A172 (cell line): Measurements from ENCODE around the gene CEACAM6. TPM values are rescaled to one million over a fixed set of nuclear protein-coding genes. Genes with fewer than 3 reads are reported as not detected.
"Not testable (repeated sequence)": the region's sequence is repeated elsewhere in the genome, so short reads cannot be mapped to it uniquely, and the experiment has no call there.

ENCODE experiments used
- DNase-seq: peaks from one replicate; pipeline ENCODE4 v3.0.0-alpha.2; 2015; ENCODE audit warnings: low spot score
- total RNA-seq: library from RNA; depleted of rRNA; stranded (reverse); fragments of >200 nt; shearing (Covaris generic); gene quantifications from 2 replicates; pipeline ENCODE4 v1.2.3, GENCODE V29; 2014; rRNA removed

The CEACAM6 gene
- total RNA-seq, result not detected in 2 replicates

DNA sequence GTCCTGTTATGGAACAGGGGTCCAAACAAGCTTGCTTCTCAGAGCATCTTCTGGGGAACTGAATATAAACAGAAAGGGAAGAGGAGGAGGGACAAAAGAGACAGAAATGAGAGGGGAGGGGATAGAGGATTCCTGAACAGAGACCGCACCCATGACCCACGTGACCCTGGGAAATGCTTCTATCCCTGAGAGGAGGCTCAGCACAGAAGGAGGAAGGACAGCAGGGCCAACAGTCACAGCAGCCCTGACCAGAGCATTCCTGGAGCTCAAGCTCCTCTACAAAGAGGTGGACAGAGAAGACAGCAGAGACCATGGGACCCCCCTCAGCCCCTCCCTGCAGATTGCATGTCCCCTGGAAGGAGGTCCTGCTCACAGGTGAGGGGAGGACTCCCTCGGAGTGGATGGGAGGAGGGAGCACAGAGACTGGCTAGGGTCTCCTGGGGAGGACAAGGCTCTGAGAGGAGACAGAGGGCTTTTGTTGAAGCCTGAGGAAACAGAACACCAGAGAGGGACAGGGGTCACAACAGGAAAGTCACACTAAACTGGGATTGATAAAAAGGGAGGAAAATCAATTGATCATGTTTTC is at the start of gene CEACAM6:
Gene CEACAM6 (plus strand): TSS at position 203 of the 586 bp plus-strand sequence. CDS start 109 bp downstream, at position 312.
- no peak for DNase-seq

DNA sequence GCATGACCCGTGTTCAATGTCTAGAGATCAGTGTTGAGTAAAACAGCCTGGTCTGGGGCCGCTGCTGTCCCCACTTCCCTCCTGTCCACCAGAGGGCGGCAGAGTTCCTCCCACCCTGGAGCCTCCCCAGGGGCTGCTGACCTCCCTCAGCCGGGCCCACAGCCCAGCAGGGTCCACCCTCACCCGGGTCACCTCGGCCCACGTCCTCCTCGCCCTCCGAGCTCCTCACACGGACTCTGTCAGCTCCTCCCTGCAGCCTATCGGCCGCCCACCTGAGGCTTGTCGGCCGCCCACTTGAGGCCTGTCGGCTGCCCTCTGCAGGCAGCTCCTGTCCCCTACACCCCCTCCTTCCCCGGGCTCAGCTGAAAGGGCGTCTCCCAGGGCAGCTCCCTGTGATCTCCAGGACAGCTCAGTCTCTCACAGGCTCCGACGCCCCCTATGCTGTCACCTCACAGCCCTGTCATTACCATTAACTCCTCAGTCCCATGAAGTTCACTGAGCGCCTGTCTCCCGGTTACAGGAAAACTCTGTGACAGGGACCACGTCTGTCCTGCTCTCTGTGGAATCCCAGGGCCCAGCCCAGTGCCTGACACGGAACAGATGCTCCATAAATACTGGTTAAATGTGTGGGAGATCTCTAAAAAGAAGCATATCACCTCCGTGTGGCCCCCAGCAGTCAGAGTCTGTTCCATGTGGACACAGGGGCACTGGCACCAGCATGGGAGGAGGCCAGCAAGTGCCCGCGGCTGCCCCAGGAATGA is 48.4 kb upstream of the CEACAM6 start:
- peak; percentile 60 for DNase-seq

DNA sequence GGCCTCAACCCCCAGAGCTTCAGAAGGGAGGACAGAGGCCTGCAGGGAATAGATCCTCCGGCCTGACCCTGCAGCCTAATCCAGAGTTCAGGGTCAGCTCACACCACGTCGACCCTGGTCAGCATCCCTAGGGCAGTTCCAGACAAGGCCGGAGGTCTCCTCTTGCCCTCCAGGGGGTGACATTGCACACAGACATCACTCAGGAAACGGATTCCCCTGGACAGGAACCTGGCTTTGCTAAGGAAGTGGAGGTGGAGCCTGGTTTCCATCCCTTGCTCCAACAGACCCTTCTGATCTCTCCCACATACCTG is 47.9 kb upstream of the CEACAM6 start:
- DNase-seq, result no peak

DNA sequence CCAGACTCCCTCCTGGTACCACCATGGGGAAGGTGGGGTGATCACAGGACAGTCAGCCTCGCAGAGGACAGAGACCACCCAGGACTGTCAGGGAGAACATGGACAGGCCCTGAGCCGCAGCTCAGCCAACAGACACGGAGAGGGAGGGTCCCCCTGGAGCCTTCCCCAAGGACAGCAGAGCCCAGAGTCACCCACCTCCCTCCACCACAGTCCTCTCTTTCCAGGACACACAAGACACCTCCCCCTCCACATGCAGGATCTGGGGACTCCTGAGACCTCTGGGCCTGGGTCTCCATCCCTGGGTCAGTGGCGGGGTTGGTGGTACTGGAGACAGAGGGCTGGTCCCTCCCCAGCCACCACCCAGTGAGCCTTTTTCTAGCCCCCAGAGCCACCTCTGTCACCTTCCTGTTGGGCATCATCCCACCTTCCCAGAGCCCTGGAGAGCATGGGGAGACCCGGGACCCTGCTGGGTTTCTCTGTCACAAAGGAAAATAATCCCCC is 47.4 kb upstream of the CEACAM6 start:
- DNase-seq, result no peak

DNA sequence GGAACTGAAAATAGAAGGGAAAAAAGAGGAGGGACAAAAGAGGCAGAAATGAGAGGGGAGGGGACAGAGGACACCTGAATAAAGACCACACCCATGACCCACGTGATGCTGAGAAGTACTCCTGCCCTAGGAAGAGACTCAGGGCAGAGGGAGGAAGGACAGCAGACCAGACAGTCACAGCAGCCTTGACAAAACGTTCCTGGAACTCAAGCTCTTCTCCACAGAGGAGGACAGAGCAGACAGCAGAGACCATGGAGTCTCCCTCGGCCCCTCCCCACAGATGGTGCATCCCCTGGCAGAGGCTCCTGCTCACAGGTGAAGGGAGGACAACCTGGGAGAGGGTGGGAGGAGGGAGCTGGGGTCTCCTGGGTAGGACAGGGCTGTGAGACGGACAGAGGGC is 46.8 kb upstream of the CEACAM6 start, which contains the start of gene CEACAM5:
Gene CEACAM5 (plus strand): TSS at position 146 of the 400 bp plus-strand sequence. CDS start 106 bp downstream, at position 252.
- DNase-seq, result no peak

DNA sequence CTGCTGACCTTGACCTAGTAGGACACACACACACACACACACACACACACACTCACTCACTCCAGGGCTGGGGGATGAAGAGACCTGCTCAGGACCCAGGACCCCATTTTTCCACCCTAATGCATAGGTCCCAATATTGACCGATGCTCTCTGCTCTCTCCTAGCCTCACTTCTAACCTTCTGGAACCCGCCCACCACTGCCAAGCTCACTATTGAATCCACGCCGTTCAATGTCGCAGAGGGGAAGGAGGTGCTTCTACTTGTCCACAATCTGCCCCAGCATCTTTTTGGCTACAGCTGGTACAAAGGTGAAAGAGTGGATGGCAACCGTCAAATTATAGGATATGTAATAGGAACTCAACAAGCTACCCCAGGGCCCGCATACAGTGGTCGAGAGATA is 45.8 kb upstream of the CEACAM6 start:
- not testable (repeated sequence) for DNase-seq

DNA sequence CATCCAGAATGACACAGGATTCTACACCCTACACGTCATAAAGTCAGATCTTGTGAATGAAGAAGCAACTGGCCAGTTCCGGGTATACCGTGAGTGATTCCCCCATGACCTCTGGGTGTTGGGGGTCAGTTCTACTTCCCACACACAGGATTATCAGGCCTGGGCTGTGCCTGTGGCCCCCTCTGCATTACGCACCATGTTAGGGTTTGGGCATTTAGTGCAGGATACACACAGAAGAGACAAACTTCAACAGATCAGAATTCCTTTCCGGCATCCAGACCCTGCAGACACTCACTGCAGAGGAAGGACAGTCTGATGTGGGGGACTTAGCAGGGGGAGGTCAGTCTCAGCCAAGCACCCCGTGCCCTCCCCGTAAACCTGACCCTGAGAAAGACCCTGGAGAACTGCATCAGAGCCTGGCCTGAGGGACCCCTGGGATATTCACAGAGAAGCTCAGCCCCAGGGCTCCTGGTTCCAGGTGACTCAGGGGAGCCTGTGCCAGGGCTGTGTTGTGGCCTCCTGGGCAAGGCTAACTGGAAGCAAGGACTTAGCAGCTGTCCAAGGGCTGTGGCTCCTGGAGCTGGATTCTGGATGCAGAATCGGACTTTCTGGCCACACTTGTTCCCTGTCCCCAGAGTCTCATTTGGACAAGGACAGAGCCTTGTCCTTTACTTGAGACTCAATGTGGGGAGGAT is 45.2 kb upstream of the CEACAM6 start:
- DNase-seq, result no peak

DNA sequence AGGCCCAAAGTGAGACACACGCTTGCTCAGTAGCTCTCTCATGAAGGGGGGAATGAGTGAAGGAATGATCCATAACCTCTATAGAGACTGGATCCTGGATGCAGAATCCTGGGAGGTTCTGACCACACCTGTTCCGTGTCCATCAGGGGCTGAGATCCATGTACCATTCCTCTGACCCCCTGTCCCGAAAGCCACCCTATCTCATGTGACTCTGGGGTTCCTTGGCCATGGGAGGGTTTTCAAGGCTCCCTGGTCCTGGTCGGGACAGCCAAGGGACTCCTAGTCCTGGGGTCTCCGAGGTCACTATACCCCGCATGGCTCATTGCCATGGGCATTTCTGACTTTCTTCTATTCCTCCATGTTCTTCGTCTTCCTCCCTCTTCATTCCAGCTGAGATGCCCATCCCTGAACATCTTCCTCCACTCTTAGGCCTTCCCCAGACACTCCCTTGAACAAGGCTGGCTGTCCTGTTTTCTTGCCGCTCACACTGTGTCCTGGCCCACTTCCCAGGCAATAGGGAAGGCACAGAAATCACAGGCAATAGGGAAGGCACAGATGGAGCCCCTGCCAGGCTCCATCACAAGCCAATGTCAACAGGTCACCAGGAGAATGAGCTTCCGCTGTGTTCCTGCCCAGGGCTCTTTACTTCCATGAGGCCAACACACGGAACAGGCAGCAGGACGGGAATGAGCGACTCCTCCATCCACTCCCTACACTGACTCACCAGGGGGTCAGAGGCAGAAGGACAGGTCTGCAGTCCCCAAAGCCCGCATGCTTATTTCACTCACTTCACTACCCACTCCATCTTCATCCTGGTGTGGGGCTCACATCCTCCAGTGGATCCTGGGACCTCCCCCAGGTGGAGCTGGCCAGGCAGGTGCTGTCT is 43.7 kb upstream of the CEACAM6 start:
- DNase-seq, result no peak

DNA sequence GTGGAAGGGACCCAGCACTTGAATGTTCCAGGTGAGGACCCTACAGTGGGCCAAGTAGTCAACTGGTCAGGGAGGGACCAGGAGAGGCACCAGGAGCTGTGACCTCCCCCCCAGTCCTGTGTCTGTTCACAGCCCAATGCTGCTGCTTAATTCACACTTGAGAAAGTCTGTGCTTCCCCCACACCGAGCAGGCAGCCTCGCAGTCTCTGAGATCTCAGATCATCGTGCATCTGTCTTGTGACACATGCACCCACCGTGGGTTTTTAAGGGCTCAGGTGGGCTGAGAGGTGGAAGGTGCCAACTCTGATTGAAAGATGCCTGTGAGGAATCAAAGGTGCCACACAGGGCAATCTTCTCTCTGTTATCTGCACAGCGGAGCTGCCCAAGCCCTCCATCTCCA is 40.7 kb upstream of the CEACAM6 start:
- no peak for DNase-seq

DNA sequence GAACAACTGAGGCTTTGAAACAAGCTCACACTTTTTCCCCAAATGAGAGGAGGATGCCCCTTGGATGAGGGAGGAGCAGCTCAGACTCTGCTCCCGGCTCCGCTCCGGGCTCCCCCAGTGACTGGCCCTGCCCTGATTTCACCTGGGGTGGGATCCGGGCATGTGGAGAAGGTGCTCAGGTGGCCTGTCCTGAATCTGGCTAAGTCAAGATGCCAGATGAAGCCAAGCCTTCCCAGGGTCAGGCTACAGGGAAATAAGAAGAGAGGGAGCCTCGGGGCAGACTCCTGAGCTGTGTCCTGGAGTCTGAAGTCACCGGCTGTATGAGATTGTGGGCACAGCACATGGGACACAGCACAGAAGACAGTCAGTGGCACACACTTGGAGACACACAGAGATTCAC is 36.6 kb upstream of the CEACAM6 start:
- no peak for DNase-seq

DNA sequence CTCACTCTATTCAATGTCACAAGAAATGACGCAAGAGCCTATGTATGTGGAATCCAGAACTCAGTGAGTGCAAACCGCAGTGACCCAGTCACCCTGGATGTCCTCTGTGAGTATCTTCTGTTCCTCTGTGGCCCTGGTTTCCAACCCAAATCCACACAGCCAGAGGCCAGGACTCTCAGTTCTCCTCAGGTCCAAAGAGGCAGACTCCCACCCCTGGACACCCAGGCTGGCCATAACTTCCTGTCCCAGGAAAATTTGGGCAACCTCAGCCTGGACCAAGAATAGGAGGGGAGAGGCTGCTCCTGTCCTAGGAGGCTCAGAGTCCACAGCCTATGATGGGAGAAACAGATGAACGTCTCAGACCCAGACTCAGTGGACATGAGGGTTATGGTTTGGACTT is 35.2 kb upstream of the CEACAM6 start:
- no peak for DNase-seq

DNA sequence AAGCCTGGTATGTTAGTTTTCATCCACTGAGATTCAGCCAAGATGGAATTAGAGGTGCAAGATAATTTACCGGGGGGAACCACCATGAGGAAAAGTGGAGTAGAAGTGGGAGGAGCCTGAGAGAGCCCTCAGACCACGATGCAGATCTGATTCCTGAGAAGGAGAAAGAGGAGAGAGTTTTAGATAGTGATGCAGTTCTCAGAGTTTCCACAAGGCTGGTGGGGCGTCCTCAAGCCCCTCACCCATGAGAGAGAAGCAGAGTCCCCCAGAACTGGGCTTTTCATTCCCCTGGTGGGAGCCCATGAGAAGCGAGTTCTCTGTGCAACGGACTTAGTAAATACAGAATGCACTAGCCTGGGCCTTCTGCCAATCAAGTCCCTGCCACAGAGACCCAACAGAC is 28.8 kb upstream of the CEACAM6 start:
- no peak for DNase-seq

DNA sequence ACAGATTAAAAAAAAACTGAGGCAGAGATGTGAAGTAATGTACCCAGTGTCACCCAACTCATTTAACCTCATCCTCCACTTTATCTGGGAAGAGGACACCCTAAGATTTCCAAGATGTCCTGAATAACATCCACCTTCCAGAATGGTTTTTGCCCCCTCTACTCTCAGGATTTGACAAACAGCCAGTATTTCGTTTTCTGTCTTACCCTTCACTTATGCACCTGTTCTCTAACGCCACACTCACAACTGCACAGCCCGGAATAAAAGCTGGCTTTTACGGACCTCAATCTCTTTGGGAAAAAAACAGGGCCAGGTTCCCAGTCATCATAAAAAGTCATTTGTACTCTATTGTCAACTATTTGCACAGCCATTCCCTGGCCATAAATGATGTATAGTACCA is 21.2 kb upstream of the CEACAM6 start:
- no peak for DNase-seq

DNA sequence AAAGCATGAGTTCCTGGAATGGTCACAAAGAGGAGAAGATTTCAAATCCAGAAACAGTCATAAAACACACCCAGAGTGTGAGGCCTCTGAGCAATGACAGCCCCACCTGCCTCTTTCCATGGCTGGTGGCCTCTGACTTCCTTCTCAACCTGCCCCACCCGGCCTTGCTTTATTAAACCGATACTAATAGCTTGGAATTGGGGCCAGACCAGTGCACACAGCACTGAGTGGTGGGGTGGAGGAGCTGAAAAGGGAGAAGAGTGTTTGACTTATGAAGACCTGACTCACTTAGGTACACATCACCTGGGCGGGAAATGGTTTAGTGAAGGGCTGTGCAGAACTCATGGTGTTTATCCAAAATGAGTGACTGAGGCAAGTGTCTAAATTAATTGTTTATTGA is 20.7 kb upstream of the CEACAM6 start:
- no peak for DNase-seq

DNA sequence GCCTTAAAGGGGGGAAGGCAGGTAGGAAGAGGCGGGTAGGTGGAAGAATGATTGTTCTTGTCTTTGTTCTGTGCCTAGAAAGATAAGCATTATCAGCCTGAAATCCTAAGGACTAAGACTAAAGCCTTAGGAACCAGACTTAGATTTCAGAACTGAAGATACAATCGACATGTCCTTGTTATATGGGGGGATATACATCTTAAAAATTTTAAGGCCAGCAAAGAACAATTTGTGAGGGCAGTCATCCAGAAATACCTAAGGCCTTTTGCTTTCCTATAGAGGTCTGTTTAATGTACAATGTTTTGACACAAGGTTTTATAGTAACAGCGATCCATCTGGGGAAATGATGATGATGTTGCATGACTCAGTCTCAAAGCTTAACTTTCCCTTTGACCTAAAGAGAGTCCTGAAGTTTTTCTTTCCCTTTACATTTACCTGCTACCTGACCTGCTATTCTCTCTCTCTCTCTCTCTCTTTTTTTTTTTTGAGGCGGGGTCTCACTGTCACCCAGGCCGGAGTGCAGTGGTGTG is 20.2 kb upstream of the CEACAM6 start:
- no peak for DNase-seq

DNA sequence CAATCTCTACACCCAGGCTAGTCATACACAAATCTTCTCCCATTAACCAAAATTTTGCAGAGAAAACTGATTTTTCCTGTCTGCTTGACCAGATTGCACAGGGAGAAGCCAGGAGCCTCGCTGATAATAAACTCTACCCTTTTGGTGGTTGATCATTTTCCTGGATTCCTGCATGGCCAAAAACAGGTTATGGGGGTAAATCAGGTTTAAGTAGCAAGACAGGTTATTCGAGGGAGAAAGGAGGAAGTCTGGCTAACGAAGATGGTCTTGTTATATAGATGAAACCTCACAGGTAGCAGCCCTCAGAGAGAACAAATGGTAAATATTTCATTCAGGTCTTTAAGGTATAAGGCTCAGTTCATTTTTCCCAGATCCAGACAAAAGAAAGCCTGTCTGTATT is 16.0 kb upstream of the CEACAM6 start:
- no peak for DNase-seq

DNA sequence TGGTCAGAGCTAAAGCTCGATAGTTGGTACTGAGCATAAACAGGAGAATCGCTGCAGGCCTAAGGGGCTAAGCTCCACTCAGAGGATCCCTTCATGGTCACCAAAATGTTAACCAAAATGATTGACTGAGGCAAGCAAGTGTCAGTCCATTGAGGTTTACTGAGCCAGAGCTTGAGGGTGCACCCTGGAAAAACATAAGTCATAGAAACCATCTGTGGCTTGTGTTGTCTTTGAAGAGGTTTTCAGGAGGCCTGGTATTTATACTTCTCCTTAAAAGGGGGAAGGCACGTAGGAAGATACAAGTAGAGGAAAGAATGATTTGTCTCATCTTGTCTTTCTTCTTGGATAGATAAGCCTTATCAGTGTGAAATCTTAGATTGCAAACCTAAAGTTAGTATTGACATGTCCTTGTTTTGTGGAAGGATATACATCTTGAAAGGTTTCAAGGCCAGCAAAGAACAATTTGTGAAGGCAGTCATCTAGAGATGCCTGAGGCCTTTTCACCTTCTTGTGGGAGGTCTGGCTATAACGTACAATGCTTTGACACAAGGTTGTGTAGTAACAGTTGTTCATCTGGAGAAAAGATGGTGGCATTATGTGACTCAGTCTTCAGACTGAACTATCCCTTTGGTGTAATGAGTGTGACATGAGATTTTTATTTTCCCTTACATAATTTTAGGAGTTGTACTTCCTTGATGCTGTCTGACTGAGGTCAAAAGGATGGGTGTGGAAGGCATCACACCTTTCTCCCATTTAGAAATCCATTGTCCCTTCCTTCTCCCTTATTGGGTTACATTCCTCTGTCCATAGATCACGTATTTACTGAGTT is 14.7 kb upstream of the CEACAM6 start:
- DNase-seq, result no peak

DNA sequence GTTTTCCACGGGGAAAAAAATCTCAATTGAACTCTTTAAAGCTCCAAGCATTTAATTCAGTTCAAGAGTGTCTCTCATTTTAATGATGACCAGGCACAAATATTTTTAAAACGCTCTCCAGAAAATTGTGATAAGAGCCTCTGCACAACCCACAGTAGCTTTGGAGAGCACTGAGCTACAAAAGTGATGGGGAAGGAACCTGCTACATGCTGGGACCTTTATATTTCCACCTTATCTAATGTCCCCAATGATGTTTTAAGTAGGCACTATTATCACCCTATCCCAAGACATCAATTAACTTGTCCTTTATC is 14.1 kb upstream of the CEACAM6 start:
- no peak for DNase-seq

DNA sequence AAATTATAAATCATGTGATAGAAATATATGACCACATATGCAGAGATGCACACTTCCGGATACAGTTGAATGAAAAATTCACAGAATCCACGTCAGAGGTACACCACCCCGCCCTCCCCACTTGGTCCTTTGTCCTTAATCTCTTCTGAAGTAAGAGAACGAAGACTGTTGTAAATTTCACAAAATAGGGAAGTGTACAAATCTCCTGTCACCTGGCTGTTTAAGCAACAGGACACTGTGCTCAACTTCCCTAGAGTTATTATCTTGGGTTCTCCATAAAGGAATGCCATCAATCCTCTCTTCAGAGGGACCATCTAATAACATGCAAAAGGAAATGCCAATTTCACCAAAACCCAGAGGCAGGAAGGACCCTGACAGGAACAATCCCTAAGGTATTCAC is 10.5 kb upstream of the CEACAM6 start:
- DNase-seq, result no peak

DNA sequence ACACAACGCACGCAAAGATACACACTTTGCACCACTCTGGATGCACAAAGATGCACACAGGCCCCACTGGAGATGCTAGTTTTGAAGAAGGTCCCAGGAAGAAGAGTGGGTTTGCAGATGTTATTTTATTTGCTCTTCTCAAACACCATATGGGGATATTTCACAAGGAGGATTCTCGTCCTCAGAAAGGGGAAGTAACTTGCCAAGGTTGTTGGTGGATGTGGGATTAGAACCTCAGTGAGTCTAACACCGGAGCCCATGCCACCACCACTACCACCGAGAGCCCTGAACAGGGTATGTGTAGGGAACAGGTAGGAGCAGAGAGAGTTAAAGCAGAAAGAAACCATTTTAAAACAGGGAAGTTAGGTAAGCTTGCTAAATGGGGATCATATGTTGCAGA is 9.6 kb upstream of the CEACAM6 start:
- no peak for DNase-seq
